GM23248 (cell line): Measurements from ENCODE around the gene JAM2. TPM values are rescaled to one million over a fixed set of nuclear protein-coding genes. Genes with fewer than 3 reads are reported as not detected.

ENCODE experiments used
- DNase-seq: peaks from one replicate; pipeline ENCODE4 v3.0.0-alpha.2; 2015
- H2AFZ ChIP-seq: fragments of 200-600 bp; sonication (generic); 2 replicates; pipeline ENCODE4 v1.6.1; 2016; ENCODE audit warnings: antibody characterized with exemption
- H3F3A ChIP-seq: fragments of 200-600 bp; sonication (generic); 2 replicates; pipeline ENCODE4 v1.6.1; 2016; ENCODE audit warnings: mild to moderate bottlenecking, antibody characterized with exemption, mixed run types; ENCODE audit not compliant: insufficient read depth
- H3K27ac ChIP-seq: fragments of 200-600 bp; sonication (generic); 2 replicates; pipeline ENCODE4 v1.5.1; 2016; ENCODE audit warnings: mild to moderate bottlenecking
- H3K27me3 ChIP-seq: fragments of 200-600 bp; sonication (generic); replicated peaks from 2 replicates; pipeline ENCODE4 v1.6.1; 2016; ENCODE audit warnings: mild to moderate bottlenecking; ENCODE audit not compliant: insufficient read depth
- H3K36me3 ChIP-seq: fragments of 200-600 bp; sonication (generic); 2 replicates; pipeline ENCODE4 v1.6.1; 2016; ENCODE audit warnings: low read depth, mild to moderate bottlenecking
- H3K4me1 ChIP-seq: fragments of 200-600 bp; sonication (generic); 2 replicates; pipeline ENCODE4 v1.6.1; 2016; ENCODE audit warnings: mild to moderate bottlenecking; ENCODE audit not compliant: insufficient read depth
- H3K4me2 ChIP-seq: fragments of 200-600 bp; sonication (generic); one replicate; pipeline ENCODE4 v1.6.1; 2016; ENCODE audit warnings: mild to moderate bottlenecking; ENCODE audit not compliant: unreplicated experiment
- H3K4me3 ChIP-seq: fragments of 200-600 bp; sonication (generic); 2 replicates; pipeline ENCODE4 v1.5.1; 2016; ENCODE audit warnings: mild to moderate bottlenecking
- H3K79me2 ChIP-seq: fragments of 200-600 bp; sonication (generic); 2 replicates; pipeline ENCODE4 v1.6.1; 2016; ENCODE audit warnings: mild to moderate bottlenecking; ENCODE audit not compliant: insufficient read depth
- H3K9ac ChIP-seq: fragments of 200-600 bp; sonication (generic); 2 replicates; pipeline ENCODE4 v1.6.1; 2016; ENCODE audit warnings: mild to moderate bottlenecking
- H3K9me2 ChIP-seq: fragments of 200-600 bp; sonication (generic); 2 replicates; pipeline ENCODE4 v1.6.1; 2016; ENCODE audit warnings: mixed run types, mild to moderate bottlenecking, moderate library complexity; ENCODE audit not compliant: insufficient read depth
- H3K9me3 ChIP-seq: fragments of 200-600 bp; sonication (generic); one replicate; pipeline ENCODE4 v1.6.1; 2017; ENCODE audit warnings: low read depth
- H4K20me1 ChIP-seq: fragments of 200-600 bp; sonication (generic); 2 replicates; pipeline ENCODE4 v1.6.0; 2016; ENCODE audit not compliant: insufficient read depth
- EZH2 ChIP-seq: fragments of 200-600 bp; sonication (generic); IDR thresholded peaks from 2 replicates; pipeline ENCODE4 v1.6.1; 2018; ENCODE audit warnings: antibody characterized with exemption, mild to moderate bottlenecking; ENCODE audit not compliant: insufficient read depth, poor library complexity, severe bottlenecking
- EZH2phosphoT487 ChIP-seq: fragments of 200-600 bp; sonication (generic); IDR thresholded peaks from 2 replicates; pipeline ENCODE4 v1.6.1; 2018; ENCODE audit warnings: antibody characterized with exemption, moderate library complexity, mild to moderate bottlenecking, low read depth; ENCODE audit not compliant: insufficient read depth
- WGBS, 2 experiments: methylation state at CpG; one replicate each; pipeline ENCODE4 v1.1.6; 2015 to 2017; ENCODE audit warnings: low lambda C conversion rate in 2 of 2, low coverage in 1 of 2; ENCODE audit errors: missing lambda C conversion rate in 2 of 2; 5-methylcytosine and 5-hydroxymethylcytosine counted together
- in situ Hi-C: fragments of 300-500 bp; cut with MboI; formaldehyde crosslinking; loops from 2 replicates; pipeline ENCODE4 v1.15.0; 2020
- polyA plus RNA-seq: library from polyadenylated mRNA; unstranded; fragments of >200 nt; fragmentation: Nextera tagmentation; extraction: Ambion mirVana; gene quantifications from 2 replicates; pipeline ENCODE4 v1.2.1, GENCODE V29; 2016
- total RNA-seq: library from RNA; depleted of rRNA; stranded (reverse); fragments of >200 nt; shearing (Covaris generic); gene quantifications from 2 replicates; pipeline ENCODE4 v1.2.3, GENCODE V29; 2014

The JAM2 gene
- total and polyA plus RNA-seq, 2 experiments from 2014 or later, result 1.9 TPM

- 95 to 96% methylated on average over 1 of the region's 1 CpG for WGBS, 2 experiments
- H3K79me2 ChIP-seq, result no peaks in the 10 kb centered on the region
- no peak overlapping the region for H3K4me3 ChIP-seq
- no peaks in the 10 kb centered on the region for H3F3A ChIP-seq
- no peaks in the 10 kb centered on the region for H3K9me2 ChIP-seq
- TF ChIP-seq EZH2phosphoT487 (no peak), EZH2 (no peak)
- peaks cover 5% of the 10 kb centered on the region for H3K4me1 ChIP-seq
- no peak for DNase-seq
- H3K9ac ChIP-seq, result no peak overlapping the region
- H4K20me1 ChIP-seq, result no peaks in the 10 kb centered on the region
- H3K27me3 ChIP-seq, result no peaks in the 10 kb centered on the region
- in situ Hi-C loops, result no loop called here
- no peak overlapping the region for H3K4me2 ChIP-seq
- no peaks in the 10 kb centered on the region for H3K9me3 ChIP-seq
- H3K27ac ChIP-seq, result no peak overlapping the region
- H2AFZ ChIP-seq, result no peak overlapping the region
- H3K36me3 ChIP-seq, result no peaks in the 10 kb centered on the region
Observed at GRCh38 chr21:25700741-25701140, 61.7 kb downstream of the JAM2 start.

GRCh38 chr21:25701529-25701928 lies 62.5 kb downstream of the JAM2 start:
- in situ Hi-C loops, result no loop called here

DNA sequence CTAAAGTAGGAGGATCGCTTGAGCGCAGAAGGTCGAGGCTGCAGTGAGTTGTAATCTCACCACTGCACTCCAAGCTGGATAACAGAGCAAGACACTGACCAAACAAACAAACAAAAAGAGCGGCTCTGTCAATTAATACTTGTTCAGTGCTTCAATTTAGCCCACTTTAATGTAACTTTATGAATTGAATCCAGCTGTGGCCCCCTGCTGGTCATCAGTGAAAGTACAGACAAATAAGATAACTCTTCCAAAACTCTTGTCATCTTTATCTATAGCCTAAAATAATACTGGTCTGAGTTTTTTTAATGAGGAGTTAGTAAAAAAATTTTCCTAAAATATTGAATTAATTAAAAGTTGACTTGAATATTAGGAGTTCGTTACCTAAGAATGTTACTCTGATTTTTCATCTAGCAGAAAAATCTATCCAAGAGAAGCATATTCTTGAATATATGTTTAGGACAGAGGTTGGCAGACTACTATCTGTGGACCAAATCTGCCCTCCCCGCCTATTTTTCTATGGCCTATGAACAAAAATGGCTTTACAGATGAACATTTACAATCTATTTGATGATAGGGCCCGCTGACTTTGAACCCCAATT lies 69.5 kb downstream of the JAM2 start:
- H3K4me2 ChIP-seq, result no peak overlapping the region
- TF ChIP-seq EZH2 (no peak), EZH2phosphoT487 (no peak)
- no peak overlapping the region for H3K27ac ChIP-seq
- H3K9ac ChIP-seq, result no peak overlapping the region
- peak; percentile 53 for DNase-seq
- no peaks in the 10 kb centered on the region for H3K9me3 ChIP-seq
- no peaks in the 10 kb centered on the region for H3K27me3 ChIP-seq
- no peak overlapping the region for H2AFZ ChIP-seq
- 49 to 50% methylated on average over 7 of the region's 7 CpGs for WGBS, 2 experiments
- H3F3A ChIP-seq, result no peaks in the 10 kb centered on the region
- H4K20me1 ChIP-seq, result no peaks in the 10 kb centered on the region
- H3K36me3 ChIP-seq, result no peaks in the 10 kb centered on the region
- H3K4me1 ChIP-seq, result no peaks in the 10 kb centered on the region
- in situ Hi-C loops, result no loop called here
- H3K79me2 ChIP-seq, result no peaks in the 10 kb centered on the region
- no peak overlapping the region for H3K4me3 ChIP-seq
- no peaks in the 10 kb centered on the region for H3K9me2 ChIP-seq

More at GRCh38 chr21:25701529-25701928, 62.5 kb downstream of the JAM2 start:
- TF ChIP-seq EZH2phosphoT487 (no peak), EZH2 (no peak)
- 86 to 92% methylated on average over 4 of the region's 4 CpGs for WGBS, 2 experiments
- H3K27ac ChIP-seq, result no peak overlapping the region
- H3K36me3 ChIP-seq, result no peaks in the 10 kb centered on the region
- H3F3A ChIP-seq, result no peaks in the 10 kb centered on the region
- H3K9ac ChIP-seq, result no peak overlapping the region
- H3K4me3 ChIP-seq, result no peak overlapping the region
- DNase-seq, result no peak
- no peaks in the 10 kb centered on the region for H3K9me3 ChIP-seq
- H3K27me3 ChIP-seq, result no peaks in the 10 kb centered on the region
- no peak overlapping the region for H3K4me2 ChIP-seq
- H3K79me2 ChIP-seq, result no peaks in the 10 kb centered on the region
- no peaks in the 10 kb centered on the region for H3K9me2 ChIP-seq
- peaks cover 5% of the 10 kb centered on the region for H3K4me1 ChIP-seq
- no peaks in the 10 kb centered on the region for H4K20me1 ChIP-seq
- H2AFZ ChIP-seq, result no peak overlapping the region

- Histone ChIP-seq H3F3A (no peaks in the 10 kb centered on the region), H3K79me2 (no peaks in the 10 kb centered on the region), H3K9ac (no peak overlapping the region), H3K9me2 (no peaks in the 10 kb centered on the region), H3K27me3 (no peaks in the 10 kb centered on the region), H3K4me1 (no peaks in the 10 kb centered on the region), H3K9me3 (no peaks in the 10 kb centered on the region), H2AFZ (no peak overlapping the region), H3K36me3 (no peaks in the 10 kb centered on the region), H4K20me1 (no peaks in the 10 kb centered on the region), H3K4me3 (no peak overlapping the region), H3K27ac (no peak overlapping the region), H3K4me2 (no peak overlapping the region)
- TF ChIP-seq EZH2, result no peak
- TF ChIP-seq EZH2phosphoT487, result no peak
- in situ Hi-C loops, result loop anchor here (5.0 kb wide), 1 partner anchor 97 kb away; no protein-coding TSS in a partner anchor
- peak; percentile 11 for DNase-seq
- 70 to 71% methylated on average over 5 of the region's 5 CpGs for WGBS, 2 experiments
Observed at GRCh38 chr21:25709684-25710265, 70.7 kb downstream of the JAM2 start.
